Smooth muscle cell (in vitro differentiated cells): ENCODE measurements around the gene RSL1D1. TPM values are rescaled to one million over a fixed set of nuclear protein-coding genes. Genes with fewer than 3 reads are reported as not detected.
"Not testable (repeated sequence)": the region's sequence is repeated elsewhere in the genome, so short reads cannot be mapped to it uniquely, and the experiment has no call there.

Experiments used
- DNase-seq: peaks from one replicate; lab custom pipeline; 2025; ENCODE audit not compliant: unreplicated experiment; lab: John Stamatoyannopoulos, UW
- H2AFZ ChIP-seq: fragments of 200-600 bp; sonication (generic); 2 replicates; pipeline ENCODE4 v1.6.0; 2016; ENCODE audit warnings: antibody characterized with exemption, low read depth, mild to moderate bottlenecking
- H3F3A ChIP-seq: fragments of 200-600 bp; sonication (generic); 2 replicates; pipeline ENCODE4 v1.6.0; 2017; ENCODE audit warnings: antibody characterized with exemption, low read depth
- H3K27ac ChIP-seq: fragments of 200-600 bp; sonication (generic); 2 replicates; pipeline ENCODE4 v1.5.1; 2016; ENCODE audit warnings: low read depth, mild to moderate bottlenecking
- H3K27me3 ChIP-seq: fragments of 200-600 bp; sonication (generic); 2 replicates; pipeline ENCODE4 v1.6.1; 2016; ENCODE audit warnings: low read depth, mild to moderate bottlenecking
- H3K36me3 ChIP-seq: fragments of 200-600 bp; sonication (generic); 2 replicates; pipeline ENCODE4 v1.5.1; 2016; ENCODE audit warnings: low read depth
- H3K4me1 ChIP-seq: fragments of 200-600 bp; sonication (generic); 2 replicates; pipeline ENCODE4 v1.5.1; 2016; ENCODE audit warnings: low read depth
- H3K4me2 ChIP-seq: fragments of 200-600 bp; sonication (generic); 2 replicates; pipeline ENCODE4 v1.6.0; 2016; ENCODE audit warnings: mild to moderate bottlenecking
- H3K4me3 ChIP-seq: fragments of 200-600 bp; sonication (generic); 2 replicates; pipeline ENCODE4 v1.5.1; 2016; ENCODE audit warnings: mild to moderate bottlenecking
- H3K79me2 ChIP-seq: fragments of 200-600 bp; sonication (generic); 2 replicates; pipeline ENCODE4 v1.6.0; 2016; ENCODE audit warnings: low read depth, mild to moderate bottlenecking
- H3K9ac ChIP-seq: fragments of 200-600 bp; sonication (generic); 2 replicates; pipeline ENCODE4 v1.6.0; 2016; ENCODE audit warnings: low read depth
- H3K9me3 ChIP-seq: fragments of 200-600 bp; sonication (generic); replicated peaks from 2 replicates; pipeline ENCODE4 v1.5.1; 2016; ENCODE audit warnings: low read depth
- H4K20me1 ChIP-seq: fragments of 200-600 bp; sonication (generic); 2 replicates; pipeline ENCODE4 v1.6.0; 2016; ENCODE audit warnings: low read depth
- CTCF ChIP-seq: fragments of 200-600 bp; sonication (generic); IDR thresholded peaks from 2 replicates; pipeline ENCODE4 v1.5.1; 2017; ENCODE audit warnings: borderline replicate concordance, mild to moderate bottlenecking, antibody characterized with exemption; ENCODE audit not compliant: insufficient read depth, poor library complexity, severe bottlenecking
- WGBS: methylation state at CpG from one replicate; pipeline ENCODE4 v1.1.7; 2016; ENCODE audit warnings: low lambda C conversion rate; 5-methylcytosine and 5-hydroxymethylcytosine counted together
- polyA plus RNA-seq: library from polyadenylated mRNA; unstranded; fragments of >200 nt; fragmentation: Nextera tagmentation; extraction: Ambion mirVana; gene quantifications from 2 replicates; pipeline ENCODE4 v1.2.1, GENCODE V29; 2016
- total RNA-seq: library from RNA; depleted of rRNA; stranded (reverse); fragments of >200 nt; gene quantifications from 2 replicates; pipeline ENCODE4 v1.2.3, GENCODE V29; 2014

Gene RSL1D1
- total and polyA plus RNA-seq, 2 experiments from 2014 or later, result 104 to 157 TPM

GRCh38 chr16:11816123-11816522, 35.2 kb downstream of the RSL1D1 start:
- Histone ChIP-seq H3F3A (no peaks in the 10 kb centered on the region), H3K4me2 (no peak overlapping the region), H2AFZ (no peak overlapping the region), H4K20me1 (no peaks in the 10 kb centered on the region), H3K27me3 (no peaks in the 10 kb centered on the region), H3K4me1 (no peaks in the 10 kb centered on the region), H3K9me3 (no peaks in the 10 kb centered on the region), H3K36me3 (no peaks in the 10 kb centered on the region), H3K27ac (no peak overlapping the region), H3K9ac (no peak overlapping the region), H3K79me2 (no peaks in the 10 kb centered on the region), H3K4me3 (no peak overlapping the region)
- 79% methylated on average over 5 of the region's 5 CpGs for WGBS
- DNase-seq, result no peak
- no peak for TF ChIP-seq CTCF

GRCh38 chr16:11814800-11815199, 36.5 kb downstream of the RSL1D1 start:
- not testable (repeated sequence) for H4K20me1 ChIP-seq, H3F3A ChIP-seq, DNase-seq, H2AFZ ChIP-seq, H3K4me3 ChIP-seq, H3K36me3 ChIP-seq, H3K27ac ChIP-seq, H3K4me1 ChIP-seq, H3K27me3 ChIP-seq, H3K4me2 ChIP-seq, H3K9ac ChIP-seq, H3K79me2 ChIP-seq, H3K9me3 ChIP-seq
- 96% methylated on average over 4 of the region's 4 CpGs for WGBS

GRCh38 chr16:11806721-11807120, 44.6 kb downstream of the RSL1D1 start:
- TF ChIP-seq CTCF, result no peak
- WGBS, result 94% methylated on average over 8 of the region's 8 CpGs
- Histone ChIP-seq H2AFZ (no peak overlapping the region), H4K20me1 (peaks cover 5% of the 10 kb centered on the region), H3K9ac (no peak overlapping the region), H3K79me2 (no peaks in the 10 kb centered on the region), H3K4me1 (no peaks in the 10 kb centered on the region), H3K4me3 (no peak overlapping the region), H3K27me3 (no peaks in the 10 kb centered on the region), H3K4me2 (no peak overlapping the region), H3K36me3 (no peaks in the 10 kb centered on the region), H3K9me3 (no peaks in the 10 kb centered on the region), H3F3A (no peaks in the 10 kb centered on the region), H3K27ac (no peak overlapping the region)
- DNase-seq, result no peak

- Histone ChIP-seq H3K36me3 (no peaks in the 10 kb centered on the region), H3K9ac (no peak overlapping the region), H3K4me1 (no peaks in the 10 kb centered on the region), H4K20me1 (peaks cover 8% of the 10 kb centered on the region), H3K79me2 (no peaks in the 10 kb centered on the region), H3K27me3 (no peaks in the 10 kb centered on the region), H3K9me3 (no peaks in the 10 kb centered on the region), H3K4me3 (no peak overlapping the region), H3K4me2 (no peak overlapping the region), H3F3A (no peaks in the 10 kb centered on the region), H2AFZ (no peak overlapping the region), H3K27ac (no peak overlapping the region)
- no peak for TF ChIP-seq CTCF
- no peak for DNase-seq
- 92% methylated on average over 3 of the region's 3 CpGs for whole genome bisulfite sequencing
These were observed 45.8 kb downstream of the RSL1D1 start for GRCh38 chr16:11805556-11805955.
